Mesenchymal stem cell (in vitro differentiated cells and primary cell): ENCODE data around the gene OSMR.
A peak's percentile ranks its signal among the peaks of the same experiment; 100 is the strongest.

ENCODE experiments used
- DNase-seq: peaks from one replicate; pipeline ENCODE4 v3.0.0-alpha.2; 2013
- H2AFZ ChIP-seq: one replicate; pipeline ENCODE4 v1.6.1; 2013; ENCODE audit warnings: low read depth, mild to moderate bottlenecking, control low read depth, inconsistent platforms, low read length, moderate library complexity
- H2AK5ac ChIP-seq: 2 replicates; pipeline ENCODE4 v1.6.1; 2013; ENCODE audit warnings: low read length, moderate library complexity, mild to moderate bottlenecking, inconsistent platforms; ENCODE audit not compliant: severe bottlenecking
- H2BK120ac ChIP-seq: one replicate; pipeline ENCODE4 v1.6.1; 2013; ENCODE audit warnings: low read depth, mild to moderate bottlenecking, inconsistent platforms, low read length, moderate library complexity
- H2BK12ac ChIP-seq, 2 experiments: one replicate each; pipeline ENCODE4 v1.6.1; 2013; ENCODE audit warnings: inconsistent platforms in 2 of 2, low read length in 2 of 2, mild to moderate bottlenecking in 2 of 2, moderate library complexity in 2 of 2, control low read depth in 1 of 2
- H2BK15ac ChIP-seq: one replicate; pipeline ENCODE4 v1.6.1; 2013; ENCODE audit warnings: mild to moderate bottlenecking, low read depth, inconsistent platforms; ENCODE audit not compliant: poor library complexity, severe bottlenecking
- H2BK5ac ChIP-seq: 2 replicates; pipeline ENCODE4 v1.6.1; 2013; ENCODE audit warnings: low read depth, mild to moderate bottlenecking, low read length, control low read depth, inconsistent platforms; ENCODE audit not compliant: poor library complexity, severe bottlenecking
- H3K14ac ChIP-seq, 2 experiments: one replicate each; pipeline ENCODE4 v1.6.1; 2013; ENCODE audit warnings: inconsistent platforms in 2 of 2, low read length in 2 of 2, control low read depth in 1 of 2, mild to moderate bottlenecking in 1 of 2, moderate library complexity in 1 of 2
- H3K18ac ChIP-seq, 2 experiments: one replicate each; pipeline ENCODE4 v1.6.1; 2013; ENCODE audit warnings: inconsistent platforms in 2 of 2, low read length in 2 of 2, control low read depth in 1 of 2, low read depth in 1 of 2, mild to moderate bottlenecking in 1 of 2
- H3K23ac ChIP-seq, 2 experiments: one replicate each; pipeline ENCODE4 v1.6.1; 2013; ENCODE audit warnings: inconsistent platforms in 2 of 2, low read length in 2 of 2, mild to moderate bottlenecking in 2 of 2, moderate library complexity in 2 of 2, control low read depth in 1 of 2
- H3K27ac ChIP-seq: 2 replicates; pipeline ENCODE4 v1.5.1; 2013; ENCODE audit warnings: mild to moderate bottlenecking, moderate library complexity, low read length, control low read depth, inconsistent platforms; ENCODE audit not compliant: poor library complexity, severe bottlenecking
- H3K27me3 ChIP-seq, 2 experiments: 2 replicates each; pipeline versions ENCODE4 v1.6.1 to v1.7.0; 2013; ENCODE audit warnings: low read length in 2 of 2, mild to moderate bottlenecking in 2 of 2, moderate library complexity in 2 of 2, control low read depth in 1 of 2, inconsistent platforms in 1 of 2; ENCODE audit not compliant: control insufficient read depth in 1 of 2, insufficient read depth in 1 of 2
- H3K36me3 ChIP-seq, 2 experiments: 2 replicates each; pipeline versions ENCODE4 v1.6.1 to v1.7.0; 2013; ENCODE audit warnings: low read length in 2 of 2, control low read depth in 1 of 2, inconsistent platforms in 1 of 2, low read depth in 1 of 2, mild to moderate bottlenecking in 1 of 2; ENCODE audit not compliant: insufficient read depth in 2 of 2, control insufficient read depth in 1 of 2
- H3K4ac ChIP-seq, 2 experiments: one replicate each; pipeline ENCODE4 v1.6.1; 2013; ENCODE audit warnings: inconsistent platforms in 2 of 2, low read length in 2 of 2, mild to moderate bottlenecking in 2 of 2, moderate library complexity in 2 of 2, control low read depth in 1 of 2, low read depth in 1 of 2
- H3K4me1 ChIP-seq: 2 replicates; pipeline ENCODE4 v1.6.1; 2013; ENCODE audit warnings: low read depth, low read length, control low read depth; ENCODE audit not compliant: control insufficient read depth, insufficient read depth
- H3K4me2 ChIP-seq: 2 replicates; pipeline ENCODE4 v1.6.1; 2013; ENCODE audit warnings: low read length, mild to moderate bottlenecking, inconsistent platforms; ENCODE audit not compliant: poor library complexity, severe bottlenecking
- H3K4me3 ChIP-seq, 2 experiments: 2 replicates each; pipeline versions ENCODE4 v1.5.1 to v1.7.0; 2013; ENCODE audit warnings: low read length in 2 of 2, mild to moderate bottlenecking in 2 of 2, control low read depth in 1 of 2, low read depth in 1 of 2; ENCODE audit not compliant: insufficient read depth in 1 of 2
- H3K79me1 ChIP-seq: replicated peaks from 2 replicates; pipeline ENCODE4 v1.6.1; 2013; ENCODE audit warnings: mild to moderate bottlenecking, control low read depth, low read length, inconsistent platforms; ENCODE audit not compliant: poor library complexity, severe bottlenecking
- H3K9ac ChIP-seq: 2 replicates; pipeline ENCODE4 v1.7.0; 2013; ENCODE audit warnings: mild to moderate bottlenecking, low read length, moderate library complexity
- H3K9me3 ChIP-seq: 2 replicates; pipeline ENCODE4 v1.7.0; 2013; ENCODE audit warnings: mild to moderate bottlenecking, low read length; ENCODE audit not compliant: control insufficient read depth
- H4K8ac ChIP-seq: one replicate; pipeline ENCODE4 v1.6.1; 2013; ENCODE audit warnings: inconsistent platforms, mild to moderate bottlenecking, low read length, moderate library complexity
- H4K91ac ChIP-seq: one replicate; pipeline ENCODE4 v1.6.1; 2013; ENCODE audit warnings: mild to moderate bottlenecking, low read length, inconsistent platforms
- WGBS: methylation state at CpG from one replicate; pipeline ENCODE4 v1.1.7; 2013; ENCODE audit warnings: mixed read lengths; 5-methylcytosine and 5-hydroxymethylcytosine counted together

Gene OSMR

DNA sequence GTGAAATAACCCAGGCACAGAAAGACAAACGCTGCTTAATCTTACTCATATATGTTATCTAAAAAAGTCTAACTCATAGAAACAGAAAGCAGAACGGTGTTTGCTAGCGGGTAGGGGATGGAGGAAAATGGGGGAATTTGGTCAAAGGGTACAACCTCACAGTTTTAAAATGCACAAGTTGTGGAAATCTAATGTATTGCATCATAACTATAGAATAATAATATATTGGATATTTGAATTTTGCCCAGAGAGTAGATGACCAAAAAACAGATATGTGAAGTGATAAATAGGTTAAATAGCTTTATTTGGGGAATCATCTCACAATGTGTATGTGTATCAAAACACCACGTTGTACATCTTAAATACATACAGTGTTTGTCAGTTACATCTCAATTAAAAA, 22.3 kb upstream of the OSMR start:
- Histone ChIP-seq H3K79me1 (peaks cover 4% of the 10 kb centered on the region), H4K91ac (no peak overlapping the region), H3K23ac (no peak overlapping the region), H2BK15ac (no peak overlapping the region), H2AFZ (no peak overlapping the region), H3K4me3 (no peak overlapping the region), H2BK12ac (no peak overlapping the region), H2BK5ac (no peak overlapping the region), H3K14ac (no peak overlapping the region), H2AK5ac (no peak overlapping the region), H4K8ac (no peak overlapping the region), H3K4me1 (no peaks in the 10 kb centered on the region), H3K27me3 (no peaks in the 10 kb centered on the region), H3K27ac (no peak overlapping the region), H3K9ac (no peak overlapping the region), H3K18ac (no peak overlapping the region), H3K36me3 (peaks cover 9 to 63% of the 10 kb centered on the region in 2 experiments), H3K4me2 (no peak overlapping the region), H3K9me3 (peaks cover 3% of the 10 kb centered on the region), H2BK120ac (no peak overlapping the region), H3K4ac (no peak overlapping the region)
- WGBS = 92% methylated on average over 2 of the region's 4 CpGs
- no peak for DNase-seq

DNA sequence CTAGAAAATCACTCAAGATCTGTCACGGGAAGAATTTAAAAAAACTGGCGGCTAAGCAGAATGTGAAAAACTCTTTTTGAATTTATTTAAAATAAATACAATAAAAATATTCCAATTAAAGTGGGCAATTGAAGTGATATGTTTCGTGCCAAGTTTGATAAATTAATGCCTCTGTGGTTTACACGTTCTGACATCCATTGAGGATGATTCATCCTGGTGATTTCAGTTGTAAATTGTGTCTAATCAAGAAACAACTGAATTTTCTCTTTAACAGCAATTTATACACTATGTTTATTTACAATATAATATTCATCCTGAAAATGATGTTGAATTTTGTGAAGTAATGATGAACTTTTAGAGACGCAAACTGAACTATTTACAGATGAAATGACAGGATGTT, 21.0 kb upstream of the OSMR start:
- Histone ChIP-seq H3K9ac (no peak overlapping the region), H2BK5ac (no peak overlapping the region), H3K14ac (no peak overlapping the region), H4K8ac (no peak overlapping the region), H3K4me1 (no peaks in the 10 kb centered on the region), H3K4ac (no peak overlapping the region), H3K79me1 (peaks cover 2% of the 10 kb centered on the region), H3K27ac (no peak overlapping the region), H2BK15ac (no peak overlapping the region), H2AK5ac (no peak overlapping the region), H3K4me3 (no peak overlapping the region), H3K18ac (no peak overlapping the region), H2AFZ (no peak overlapping the region), H4K91ac (no peak overlapping the region), H3K9me3 (peaks cover 3% of the 10 kb centered on the region), H3K23ac (no peak overlapping the region), H3K27me3 (no peaks in the 10 kb centered on the region), H2BK12ac (no peak overlapping the region), H3K36me3 (peaks cover 9 to 65% of the 10 kb centered on the region in 2 experiments), H2BK120ac (no peak overlapping the region), H3K4me2 (no peak overlapping the region)
- peak; percentile 53 for DNase-seq
- 29% methylated on average over 3 of the region's 5 CpGs for WGBS

- no peak overlapping the region for H2BK5ac ChIP-seq
- H3K9ac ChIP-seq = peak overlapping the region; percentile 18
- no peak overlapping the region for H4K91ac ChIP-seq
- no peak overlapping the region for H3K18ac ChIP-seq
- H3K4me2 ChIP-seq = no peak overlapping the region
- peaks cover 3% of the 10 kb centered on the region for H3K9me3 ChIP-seq
- peak; percentile 53 for DNase-seq
- no CpG with 5 or more reads among the region's 1 CpG for WGBS
- peaks cover 10 to 59% of the 10 kb centered on the region in 2 experiments for H3K36me3 ChIP-seq
- no peak overlapping the region for H3K27ac ChIP-seq
- H3K4me1 ChIP-seq = no peaks in the 10 kb centered on the region
- H3K4ac ChIP-seq = no peak overlapping the region
- no peak overlapping the region for H4K8ac ChIP-seq
- H3K4me3 ChIP-seq = no peak overlapping the region
- no peak overlapping the region for H3K14ac ChIP-seq
- no peak overlapping the region for H2AFZ ChIP-seq
- no peak overlapping the region for H2AK5ac ChIP-seq
- no peaks in the 10 kb centered on the region for H3K27me3 ChIP-seq
- no peak overlapping the region for H2BK15ac ChIP-seq
- H2BK120ac ChIP-seq = no peak overlapping the region
- H3K79me1 ChIP-seq = peaks cover 3% of the 10 kb centered on the region
- H3K23ac ChIP-seq = no peak overlapping the region
- H2BK12ac ChIP-seq = no peak overlapping the region
These were observed 20.3 kb upstream of the OSMR start for GRCh38 chr5:38825494-38825893.

GRCh38 chr5:38827525-38827924, 18.3 kb upstream of the OSMR start:
- Histone ChIP-seq H3K9me3 (no peaks in the 10 kb centered on the region), H2BK12ac (no peak overlapping the region), H3K27ac (no peak overlapping the region), H2BK120ac (no peak overlapping the region), H3K27me3 (no peaks in the 10 kb centered on the region), H2AK5ac (no peak overlapping the region), H3K4me3 (no peak overlapping the region), H2AFZ (no peak overlapping the region), H3K9ac (no peak overlapping the region), H2BK5ac (no peak overlapping the region), H3K36me3 (peaks cover 5 to 49% of the 10 kb centered on the region in 2 experiments), H3K79me1 (peaks cover 8% of the 10 kb centered on the region), H4K91ac (no peak overlapping the region), H3K23ac (no peak overlapping the region), H3K14ac (no peak overlapping the region), H3K4me2 (no peak overlapping the region), H2BK15ac (no peak overlapping the region), H3K4ac (no peak overlapping the region), H3K18ac (no peak overlapping the region), H3K4me1 (no peaks in the 10 kb centered on the region), H4K8ac (no peak overlapping the region)
- WGBS = 8% methylated on average over 3 of the region's 4 CpGs
- DNase-seq = peak; percentile 93
